ENCODE measurements around the gene DUSP15. TPM values are rescaled to one million over a fixed set of nuclear protein-coding genes. Genes with fewer than 3 reads are reported as not detected.
"Not testable (repeated sequence)": the region's sequence is repeated elsewhere in the genome, so short reads cannot be mapped to it uniquely, and the experiment has no call there.

DUSP15 gene
- polyA plus RNA-seq, 4 donors = 1.4 to 10.2 (median 2.9) TPM; not detected in 1

- Histone ChIP-seq H3K27ac (ENCODE audit: low read depth in 1 of 3, low read length in 2 of 3) (no peak overlapping the region), H3K9me3 (ENCODE audit: control insufficient read depth in 2 of 2, insufficient read depth in 1 of 2, low read depth in 1 of 2, low read length in 1 of 2) (no peaks in the 10 kb centered on the region), H3K36me3 (ENCODE audit: control insufficient read depth in 3 of 3, insufficient read depth in 2 of 3, low read depth in 1 of 3, low read length in 3 of 3) (no peaks in the 10 kb centered on the region), H3K4me1 (ENCODE audit: control insufficient read depth in 3 of 3, insufficient read depth in 2 of 3, low read depth in 1 of 3, low read length in 2 of 3) (peaks cover 0 to 3% (median 0%) of the 10 kb centered on the region in 3 donors), H3K27me3 (ENCODE audit: control insufficient read depth in 3 of 3, insufficient read depth in 3 of 3, low read length in 3 of 3) (peaks cover 0 to 3% (median 0%) of the 10 kb centered on the region in 3 donors), H3K4me3 (ENCODE audit: low read depth in 1 of 3, low read length in 3 of 3) (no peak overlapping the region)
- WGBS, 3 donors = 61 to 85% (median 80%) methylated on average over 4 to 6 of the region's 6 CpGs
- FAIRE-seq (no peak), DNase-seq (no peak)
Observed at GRCh38 chr20:31820228-31820627, 50.1 kb downstream of the DUSP15 start.

GRCh38 chr20:31819083-31819784 is 51.1 kb downstream of the DUSP15 start, which contains the start of gene MYLK2:
Gene MYLK2, plus strand, starts transcription at chr20:31819356. Its CDS starts 225 bp downstream, at chr20:31819581.
- H3K4me3 ChIP-seq (ENCODE audit: low read depth in 1 of 3, low read length in 3 of 3) = no peak within 1 kb of the TSS
- H3K9me3 ChIP-seq (ENCODE audit: control insufficient read depth in 2 of 2, insufficient read depth in 1 of 2, low read depth in 1 of 2, low read length in 1 of 2) = no peaks in the 10 kb centered on the region
- no peaks in the 10 kb centered on the region for H3K36me3 ChIP-seq (ENCODE audit: control insufficient read depth in 3 of 3, insufficient read depth in 2 of 3, low read depth in 1 of 3, low read length in 3 of 3)
- H3K4me1 ChIP-seq (ENCODE audit: control insufficient read depth in 3 of 3, insufficient read depth in 2 of 3, low read depth in 1 of 3, low read length in 2 of 3) = peaks cover 0 to 3% (median 0%) of the 10 kb centered on the region in 3 donors
- FAIRE-seq (no peak), DNase-seq (no peak)
- no peak within 1 kb of the TSS for H3K27ac ChIP-seq (ENCODE audit: low read depth in 1 of 3, low read length in 2 of 3)
- 36 to 64% (median 53%) methylated on average over 16 of the region's 16 CpGs for WGBS, 3 donors
- peaks cover 0 to 3% (median 0%) of the 10 kb centered on the region in 3 donors for H3K27me3 ChIP-seq (ENCODE audit: control insufficient read depth in 3 of 3, insufficient read depth in 3 of 3, low read length in 3 of 3)

DNA sequence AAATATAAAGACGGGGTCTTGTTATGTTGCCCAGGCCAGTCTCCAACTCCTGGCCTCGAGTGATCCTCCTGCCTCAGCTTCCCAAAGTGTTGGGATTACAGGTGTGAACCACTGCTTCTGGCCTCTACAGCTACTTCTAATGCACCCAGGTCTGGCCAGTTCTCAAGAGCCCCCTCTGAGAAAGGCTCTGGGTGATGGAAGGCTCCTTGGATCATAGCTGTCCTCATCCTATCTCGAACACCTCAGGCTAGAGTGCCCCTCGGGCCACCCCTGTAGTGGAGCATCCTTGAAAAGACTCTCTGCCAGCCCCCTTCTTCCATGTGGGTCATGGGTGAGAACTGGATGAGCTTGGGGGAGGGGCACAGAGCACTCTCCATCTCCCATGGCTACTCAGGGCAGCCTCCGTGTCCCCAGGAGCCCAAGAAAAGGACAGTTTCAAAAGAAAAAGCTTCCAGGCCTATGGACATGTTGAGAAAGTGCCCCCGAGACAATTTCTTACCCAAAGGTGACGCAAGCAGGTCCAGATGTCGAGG is 51.9 kb downstream of the DUSP15 start:
- Histone ChIP-seq H3K4me1 (ENCODE audit: control insufficient read depth in 3 of 3, insufficient read depth in 2 of 3, low read depth in 1 of 3, low read length in 2 of 3) (peaks cover 0 to 3% (median 0%) of the 10 kb centered on the region in 3 donors), H3K4me3 (ENCODE audit: low read depth in 1 of 3, low read length in 3 of 3) (no peak overlapping the region), H3K27me3 (ENCODE audit: control insufficient read depth in 3 of 3, insufficient read depth in 3 of 3, low read length in 3 of 3) (peaks cover 0 to 3% (median 0%) of the 10 kb centered on the region in 3 donors), H3K9me3 (ENCODE audit: control insufficient read depth in 2 of 2, insufficient read depth in 1 of 2, low read depth in 1 of 2, low read length in 1 of 2) (no peaks in the 10 kb centered on the region), H3K27ac (ENCODE audit: low read depth in 1 of 3, low read length in 2 of 3) (no peak overlapping the region), H3K36me3 (ENCODE audit: control insufficient read depth in 3 of 3, insufficient read depth in 2 of 3, low read depth in 1 of 3, low read length in 3 of 3) (no peaks in the 10 kb centered on the region)
- no peak for FAIRE-seq
- WGBS, 3 donors = 81 to 86% (median 85%) methylated on average over 8 of the region's 8 CpGs
- no peak for DNase-seq

- DNase-seq (no peak), FAIRE-seq (no peak)
- no peaks in the 10 kb centered on the region for H3K36me3 ChIP-seq (ENCODE audit: control insufficient read depth in 3 of 3, insufficient read depth in 2 of 3, low read depth in 1 of 3, low read length in 3 of 3)
- H3K4me3 ChIP-seq (ENCODE audit: low read depth in 1 of 3, low read length in 3 of 3) = no peak overlapping the region
- no peaks in the 10 kb centered on the region for H3K4me1 ChIP-seq (ENCODE audit: control insufficient read depth in 3 of 3, insufficient read depth in 2 of 3, low read depth in 1 of 3, low read length in 2 of 3)
- no peaks in the 10 kb centered on the region for H3K9me3 ChIP-seq (ENCODE audit: control insufficient read depth in 2 of 2, insufficient read depth in 1 of 2, low read depth in 1 of 2, low read length in 1 of 2)
- no peak overlapping the region for H3K27ac ChIP-seq (ENCODE audit: low read depth in 1 of 3, low read length in 2 of 3)
- WGBS, 3 donors = 88 to 91% (median 89%) methylated on average over 5 of the region's 5 CpGs
- H3K27me3 ChIP-seq (ENCODE audit: control insufficient read depth in 3 of 3, insufficient read depth in 3 of 3, low read length in 3 of 3) = peaks cover 0 to under 1% (median 0%) of the 10 kb centered on the region in 3 donors
Observed at GRCh38 chr20:31817461-31817860, 52.9 kb downstream of the DUSP15 start.

GRCh38 chr20:31816221-31816620 is 54.1 kb downstream of the DUSP15 start:
- FAIRE-seq = no peak
- 78 to 92% (median 88%) methylated on average over 5 of the region's 5 CpGs for WGBS, 3 donors

DNA sequence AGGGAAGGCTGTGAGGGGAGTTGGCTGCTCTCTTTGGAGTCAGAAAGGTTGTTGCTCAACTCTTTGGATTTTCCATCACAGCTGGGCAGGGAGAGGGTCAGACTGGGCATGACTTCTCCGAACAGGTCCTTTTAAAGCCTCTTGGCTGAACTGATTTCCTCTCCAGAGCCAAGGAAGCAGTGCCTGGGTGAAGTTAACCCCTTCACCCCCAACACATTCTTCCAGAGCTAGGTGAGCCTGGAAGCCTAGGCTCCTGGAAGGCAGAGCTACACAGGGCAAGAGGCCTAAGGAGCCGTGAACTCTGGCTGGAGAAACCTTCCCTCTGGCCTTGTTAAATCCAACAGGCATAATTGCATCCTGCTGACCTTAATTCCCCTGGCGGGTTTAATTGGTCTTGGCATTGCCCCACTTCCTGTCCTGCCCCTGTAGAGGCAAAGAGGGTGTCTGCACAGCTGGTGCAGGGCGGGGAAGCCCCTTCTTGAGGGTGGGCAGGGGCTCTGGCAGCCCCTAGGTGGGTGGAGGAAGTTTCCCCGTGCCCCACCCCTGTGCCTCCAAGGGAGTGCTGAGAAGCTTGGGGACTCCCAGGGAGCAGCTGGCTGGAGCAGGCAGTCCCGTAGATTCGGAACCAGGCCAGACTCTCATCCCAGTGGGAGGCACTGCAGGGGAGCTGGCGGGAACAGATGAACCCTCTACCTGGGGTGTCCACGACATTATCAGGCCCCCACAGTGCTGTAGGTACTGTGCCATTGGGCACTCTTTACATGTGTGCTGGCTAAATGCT is 54.7 kb downstream of the DUSP15 start:
- 32 to 47% (median 42%) methylated on average over 9 of the region's 9 CpGs for WGBS, 3 donors
- H3K9me3 ChIP-seq (ENCODE audit: control insufficient read depth in 2 of 2, insufficient read depth in 1 of 2, low read depth in 1 of 2, low read length in 1 of 2) = no peaks in the 10 kb centered on the region
- no peak overlapping the region for H3K4me3 ChIP-seq (ENCODE audit: low read depth in 1 of 3, low read length in 3 of 3)
- no peak overlapping the region for H3K27ac ChIP-seq (ENCODE audit: low read depth in 1 of 3, low read length in 2 of 3)
- no peaks in the 10 kb centered on the region for H3K36me3 ChIP-seq (ENCODE audit: control insufficient read depth in 3 of 3, insufficient read depth in 2 of 3, low read depth in 1 of 3, low read length in 3 of 3)
- FAIRE-seq (no peak), DNase-seq (no peak)
- H3K4me1 ChIP-seq (ENCODE audit: control insufficient read depth in 3 of 3, insufficient read depth in 2 of 3, low read depth in 1 of 3, low read length in 2 of 3) = no peaks in the 10 kb centered on the region
- no peaks in the 10 kb centered on the region for H3K27me3 ChIP-seq (ENCODE audit: control insufficient read depth in 3 of 3, insufficient read depth in 3 of 3, low read length in 3 of 3)

More at GRCh38 chr20:31816221-31816620, 54.1 kb downstream of the DUSP15 start:
- Histone ChIP-seq H3K4me3 (ENCODE audit: low read depth in 1 of 3, low read length in 3 of 3) (no peak overlapping the region), H3K36me3 (ENCODE audit: control insufficient read depth in 3 of 3, insufficient read depth in 2 of 3, low read depth in 1 of 3, low read length in 3 of 3) (no peaks in the 10 kb centered on the region), H3K27me3 (ENCODE audit: control insufficient read depth in 3 of 3, insufficient read depth in 3 of 3, low read length in 3 of 3) (no peaks in the 10 kb centered on the region), H3K4me1 (ENCODE audit: control insufficient read depth in 3 of 3, insufficient read depth in 2 of 3, low read depth in 1 of 3, low read length in 2 of 3) (no peaks in the 10 kb centered on the region), H3K9me3 (ENCODE audit: control insufficient read depth in 2 of 2, insufficient read depth in 1 of 2, low read depth in 1 of 2, low read length in 1 of 2) (no peaks in the 10 kb centered on the region), H3K27ac (ENCODE audit: low read depth in 1 of 3, low read length in 2 of 3) (no peak overlapping the region)
- no peak for DNase-seq

GRCh38 chr20:31814142-31814541 is 56.2 kb downstream of the DUSP15 start:
- not testable (repeated sequence) for H3K27me3 ChIP-seq (ENCODE audit: control insufficient read depth in 3 of 3, insufficient read depth in 3 of 3, low read length in 3 of 3); H3K9me3 ChIP-seq (ENCODE audit: control insufficient read depth in 2 of 2, insufficient read depth in 1 of 2, low read depth in 1 of 2, low read length in 1 of 2); DNase-seq; H3K4me3 ChIP-seq (ENCODE audit: low read depth in 1 of 3, low read length in 3 of 3); H3K4me1 ChIP-seq (ENCODE audit: control insufficient read depth in 3 of 3, insufficient read depth in 2 of 3, low read depth in 1 of 3, low read length in 2 of 3); FAIRE-seq; H3K36me3 ChIP-seq (ENCODE audit: control insufficient read depth in 3 of 3, insufficient read depth in 2 of 3, low read depth in 1 of 3, low read length in 3 of 3); H3K27ac ChIP-seq (ENCODE audit: low read depth in 1 of 3, low read length in 2 of 3)
- 86 to 87% (median 86%) methylated on average over 7 of the region's 7 CpGs for WGBS, 3 donors

DNA sequence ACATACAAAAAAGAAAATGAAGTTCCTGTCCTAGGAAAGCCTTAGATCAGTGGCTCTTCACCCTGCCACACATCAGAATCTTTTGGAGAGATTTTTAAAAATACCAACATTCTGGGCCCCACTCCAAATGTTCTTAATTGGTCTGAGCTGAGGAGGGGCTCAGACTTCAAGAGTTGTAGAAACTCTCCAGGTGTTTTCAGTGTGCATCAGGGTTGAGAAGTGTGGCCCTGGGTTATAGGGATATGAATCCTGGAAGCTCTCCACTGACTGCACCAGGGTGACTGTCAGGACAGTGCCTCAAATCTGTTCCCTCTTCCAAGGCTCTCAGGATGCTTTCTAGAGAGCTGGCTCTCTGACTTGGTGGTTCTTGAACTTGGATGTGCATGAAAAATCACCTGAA is 56.7 kb downstream of the DUSP15 start:
- Histone ChIP-seq H3K27me3 (ENCODE audit: control insufficient read depth in 3 of 3, insufficient read depth in 3 of 3, low read length in 3 of 3) (no peaks in the 10 kb centered on the region), H3K27ac (ENCODE audit: low read depth in 1 of 3, low read length in 2 of 3) (no peak overlapping the region), H3K4me1 (ENCODE audit: control insufficient read depth in 3 of 3, insufficient read depth in 2 of 3, low read depth in 1 of 3, low read length in 2 of 3) (no peaks in the 10 kb centered on the region), H3K36me3 (ENCODE audit: control insufficient read depth in 3 of 3, insufficient read depth in 2 of 3, low read depth in 1 of 3, low read length in 3 of 3) (no peaks in the 10 kb centered on the region), H3K4me3 (ENCODE audit: low read depth in 1 of 3, low read length in 3 of 3) (no peak overlapping the region), H3K9me3 (ENCODE audit: control insufficient read depth in 2 of 2, insufficient read depth in 1 of 2, low read depth in 1 of 2, low read length in 1 of 2) (no peaks in the 10 kb centered on the region)
- DNase-seq (no peak), FAIRE-seq (no peak)
